Mucosa of rectum (tissue), 2 donors: Measurements from ENCODE around the gene CUX1.
"Not testable (repeated sequence)": the region's sequence is repeated elsewhere in the genome, so short reads cannot be mapped to it uniquely, and the experiment has no call there.

Source experiments
- H3K27ac ChIP-seq, 2 donors: one replicate each; pipeline ENCODE4 v1.7.0; 2013; ENCODE audit warnings: inconsistent platforms in 2 of 2, low read depth in 2 of 2, low read length in 2 of 2
- H3K27me3 ChIP-seq, 2 donors: one replicate each; pipeline ENCODE4 v1.7.0; 2013; ENCODE audit warnings: low read length in 2 of 2; ENCODE audit not compliant: control insufficient read depth in 2 of 2, insufficient read depth in 2 of 2
- H3K36me3 ChIP-seq, 2 donors: one replicate each; pipeline ENCODE4 v1.7.0; 2013; ENCODE audit warnings: low read length in 2 of 2; ENCODE audit not compliant: control insufficient read depth in 2 of 2, insufficient read depth in 2 of 2
- H3K4me1 ChIP-seq, 2 donors: one replicate each; pipeline ENCODE4 v1.7.0; 2013; ENCODE audit warnings: low read length in 2 of 2, mild to moderate bottlenecking in 1 of 2; ENCODE audit not compliant: control insufficient read depth in 2 of 2, insufficient read depth in 2 of 2
- H3K4me3 ChIP-seq, 2 donors: one replicate each; pipeline ENCODE4 v1.7.0; 2013; ENCODE audit warnings: low read length in 2 of 2
- H3K9ac ChIP-seq, 2 donors: one replicate each; pipeline ENCODE4 v1.7.0; 2013; ENCODE audit warnings: low read length in 2 of 2, low read depth in 1 of 2, mild to moderate bottlenecking in 1 of 2
- H3K9me3 ChIP-seq, 2 donors: one replicate each; pipeline ENCODE4 v1.7.0; 2013; ENCODE audit warnings: low read length in 2 of 2; ENCODE audit not compliant: control insufficient read depth in 2 of 2
- donor health status: healthy.
- donor health status: Normal muscosa, but diverticular disease.

The CUX1 gene

GRCh38 chr7:102225025-102225424, 407.6 kb downstream of the CUX1 start:
- Histone ChIP-seq H3K36me3 (peaks cover 13 to 14% of the 10 kb centered on the region in 2 donors), H3K9me3 (no peaks in the 10 kb centered on the region), H3K4me1 (no peaks in the 10 kb centered on the region), H3K27me3 (no peaks in the 10 kb centered on the region), H3K9ac (no peak overlapping the region), H3K4me3 (no peak overlapping the region), H3K27ac (no peak overlapping the region)

GRCh38 chr7:102227371-102227770, 409.9 kb downstream of the CUX1 start:
- no peak overlapping the region for H3K4me3 ChIP-seq
- H3K4me1 ChIP-seq: no peaks in the 10 kb centered on the region
- no peaks in the 10 kb centered on the region for H3K9me3 ChIP-seq
- peaks cover 14 to 17% of the 10 kb centered on the region in 2 donors for H3K36me3 ChIP-seq
- H3K27me3 ChIP-seq: no peaks in the 10 kb centered on the region
- H3K9ac ChIP-seq: no peak overlapping the region
- H3K27ac ChIP-seq: no peak overlapping the region

DNA sequence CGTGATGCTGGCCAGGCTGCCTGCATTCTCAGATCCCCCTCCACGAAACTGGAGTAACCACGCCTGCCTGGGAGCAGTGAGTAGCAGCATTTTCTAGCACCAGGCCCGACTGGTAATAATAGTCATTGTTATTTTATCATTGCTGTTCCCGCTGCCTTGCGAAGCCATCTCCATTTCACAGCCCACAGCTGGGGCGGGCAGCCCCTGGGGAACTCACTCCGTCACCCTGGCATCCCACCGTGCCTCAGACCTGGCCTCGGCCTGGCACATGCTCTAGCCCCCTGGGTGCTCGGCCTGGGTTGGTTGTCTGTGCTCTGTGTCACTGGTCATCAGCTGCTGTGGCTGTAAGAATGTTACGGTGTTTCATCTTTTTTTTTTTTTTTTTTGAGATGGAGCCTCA, 411.5 kb downstream of the CUX1 start:
- Histone ChIP-seq H3K27ac (no peak overlapping the region), H3K4me1 (no peaks in the 10 kb centered on the region), H3K9ac (no peak overlapping the region), H3K4me3 (no peak overlapping the region), H3K36me3 (peaks cover 16 to 25% of the 10 kb centered on the region in 2 donors), H3K27me3 (no peaks in the 10 kb centered on the region), H3K9me3 (no peaks in the 10 kb centered on the region)

GRCh38 chr7:102230162-102230561, 412.7 kb downstream of the CUX1 start:
- not testable (repeated sequence) for H3K9me3 ChIP-seq, H3K4me1 ChIP-seq, H3K27me3 ChIP-seq, H3K27ac ChIP-seq, H3K4me3 ChIP-seq, H3K9ac ChIP-seq
- H3K36me3 ChIP-seq: peaks cover 17 to 33% of the 10 kb centered on the region in 2 donors

GRCh38 chr7:102230593-102230992, 413.2 kb downstream of the CUX1 start:
- Histone ChIP-seq H3K4me1 (no peaks in the 10 kb centered on the region), H3K9ac (no peak overlapping the region), H3K9me3 (no peaks in the 10 kb centered on the region), H3K27ac (no peak overlapping the region), H3K36me3 (peaks cover 17 to 33% of the 10 kb centered on the region in 2 donors), H3K27me3 (no peaks in the 10 kb centered on the region), H3K4me3 (no peak overlapping the region)

DNA sequence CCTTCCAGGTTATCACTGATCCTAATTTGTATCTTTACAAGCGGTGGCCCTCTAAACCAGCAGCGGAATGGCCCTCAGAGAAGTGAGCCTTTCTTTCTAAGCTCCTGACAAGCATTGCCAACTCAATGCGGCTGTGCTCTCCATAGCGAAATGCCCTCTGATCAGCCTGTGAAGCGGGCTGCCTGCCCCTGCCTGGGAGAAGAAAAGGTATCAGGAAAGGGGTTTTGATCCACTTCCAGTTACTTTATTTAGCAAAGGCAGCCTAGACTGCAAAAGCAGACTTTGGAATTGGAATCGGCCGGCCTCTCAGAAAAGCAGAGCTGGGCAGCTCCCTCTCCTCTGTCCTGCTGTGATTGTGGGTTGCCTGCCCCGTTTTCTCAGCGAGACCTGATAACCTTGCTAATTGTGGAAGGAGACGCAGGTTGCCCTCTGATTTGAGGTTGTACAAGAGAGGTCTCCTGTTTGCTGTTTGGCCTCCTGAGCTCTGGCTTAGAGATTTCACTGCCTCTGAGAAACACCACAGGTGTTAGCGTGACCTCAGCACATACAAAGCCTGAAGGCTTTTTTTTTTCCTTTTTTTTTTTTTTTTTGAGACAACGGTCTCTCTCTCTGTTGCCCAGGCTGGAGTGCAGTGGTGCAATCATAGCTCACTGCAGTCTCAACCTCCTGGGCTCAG, 415.3 kb downstream of the CUX1 start:
- peaks cover 10 to 35% of the 10 kb centered on the region in 2 donors for H3K36me3 ChIP-seq
- no peaks in the 10 kb centered on the region for H3K27me3 ChIP-seq
- H3K27ac ChIP-seq: no peak overlapping the region
- H3K9me3 ChIP-seq: no peaks in the 10 kb centered on the region
- no peak overlapping the region for H3K4me3 ChIP-seq
- no peaks in the 10 kb centered on the region for H3K4me1 ChIP-seq
- no peak overlapping the region for H3K9ac ChIP-seq

GRCh38 chr7:102234131-102234530, 416.7 kb downstream of the CUX1 start:
- Histone ChIP-seq H3K4me3 (no peak overlapping the region), H3K27me3 (no peaks in the 10 kb centered on the region), H3K9me3 (no peaks in the 10 kb centered on the region), H3K4me1 (no peaks in the 10 kb centered on the region), H3K9ac (no peak overlapping the region), H3K36me3 (peaks cover 7 to 30% of the 10 kb centered on the region in 2 donors), H3K27ac (no peak overlapping the region)

DNA sequence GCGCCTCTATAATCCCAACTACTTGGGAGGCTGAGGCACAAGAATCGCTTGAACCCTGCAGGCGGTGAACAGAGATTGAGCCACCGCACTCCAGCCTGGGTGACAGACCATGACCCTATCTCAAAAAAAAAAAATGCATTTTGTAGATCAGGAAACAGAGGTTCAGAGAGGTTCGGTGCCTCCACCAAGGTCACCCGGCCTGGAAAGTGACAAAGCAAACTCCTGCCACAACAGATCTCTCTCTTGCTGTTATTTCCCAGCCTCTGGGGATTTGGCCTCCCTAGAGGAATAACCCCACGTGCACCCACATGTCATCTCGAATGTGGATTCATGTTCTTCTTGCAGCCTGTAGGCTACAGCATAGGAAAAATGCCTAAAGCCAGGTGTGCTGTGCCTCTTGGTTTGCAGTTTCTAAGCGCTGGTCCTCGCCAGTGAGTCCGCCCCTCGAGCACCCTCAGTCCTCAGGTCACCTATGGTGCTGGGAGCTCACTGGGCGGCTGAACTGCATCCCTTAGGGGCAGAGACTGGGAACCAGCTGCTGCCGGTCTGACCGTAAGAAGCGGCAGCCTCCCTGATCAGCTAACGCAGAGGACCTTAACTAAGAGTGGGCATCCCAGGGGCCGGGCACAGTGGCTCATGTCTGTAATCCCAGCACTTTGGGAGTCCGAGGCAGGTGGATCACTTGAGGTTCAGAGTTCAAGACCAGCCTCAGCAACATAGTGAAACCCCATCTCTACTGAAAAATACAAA, 417.6 kb downstream of the CUX1 start:
- Histone ChIP-seq H3K9me3 (no peaks in the 10 kb centered on the region), H3K27me3 (no peaks in the 10 kb centered on the region), H3K9ac (no peak overlapping the region), H3K4me1 (no peaks in the 10 kb centered on the region), H3K4me3 (no peak overlapping the region), H3K27ac (no peak overlapping the region), H3K36me3 (peaks cover 9 to 31% of the 10 kb centered on the region in 2 donors)

DNA sequence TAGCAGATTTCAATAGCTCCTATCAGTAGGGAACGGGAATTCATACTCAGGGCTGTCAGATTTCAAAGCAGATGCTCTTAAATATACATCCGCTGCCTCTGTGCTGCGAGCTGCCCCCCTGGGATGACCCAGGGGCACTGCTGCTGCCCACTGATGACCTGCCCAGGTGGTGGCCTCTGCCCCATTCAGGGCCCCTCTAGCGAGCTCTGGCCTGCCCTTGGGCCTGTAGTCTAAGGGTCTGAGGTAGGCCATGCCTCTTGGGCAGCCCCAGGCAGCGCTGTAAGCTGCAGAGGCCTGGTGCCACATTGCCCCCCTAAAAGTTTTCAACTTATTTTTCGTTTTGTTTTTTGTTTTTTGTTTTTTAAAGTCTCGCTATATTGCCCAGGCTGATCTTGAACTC, 418.7 kb downstream of the CUX1 start:
- Histone ChIP-seq H3K4me1 (no peaks in the 10 kb centered on the region), H3K27ac (no peak overlapping the region), H3K9ac (no peak overlapping the region), H3K27me3 (no peaks in the 10 kb centered on the region), H3K36me3 (peaks cover 9 to 29% of the 10 kb centered on the region in 2 donors), H3K9me3 (no peaks in the 10 kb centered on the region), H3K4me3 (no peak overlapping the region)

GRCh38 chr7:102236592-102237287, 419.3 kb downstream of the CUX1 start:
- no peaks in the 10 kb centered on the region for H3K27me3 ChIP-seq
- H3K4me1 ChIP-seq: no peaks in the 10 kb centered on the region
- no peak overlapping the region for H3K9ac ChIP-seq
- peaks cover 9 to 29% of the 10 kb centered on the region in 2 donors for H3K36me3 ChIP-seq
- H3K27ac ChIP-seq: no peak overlapping the region
- H3K4me3 ChIP-seq: no peak overlapping the region
- no peaks in the 10 kb centered on the region for H3K9me3 ChIP-seq
